NCI-H2107 (cell line): ENCODE measurements around the gene RHOXF1.
"Not testable (repeated sequence)": the region's sequence is repeated elsewhere in the genome, so short reads cannot be mapped to it uniquely, and the experiment has no call there.

ENCODE experiments used
- DNase-seq: peaks from one replicate; lab custom pipeline; 2025; lab: John Stamatoyannopoulos, UW

Gene RHOXF1

DNA sequence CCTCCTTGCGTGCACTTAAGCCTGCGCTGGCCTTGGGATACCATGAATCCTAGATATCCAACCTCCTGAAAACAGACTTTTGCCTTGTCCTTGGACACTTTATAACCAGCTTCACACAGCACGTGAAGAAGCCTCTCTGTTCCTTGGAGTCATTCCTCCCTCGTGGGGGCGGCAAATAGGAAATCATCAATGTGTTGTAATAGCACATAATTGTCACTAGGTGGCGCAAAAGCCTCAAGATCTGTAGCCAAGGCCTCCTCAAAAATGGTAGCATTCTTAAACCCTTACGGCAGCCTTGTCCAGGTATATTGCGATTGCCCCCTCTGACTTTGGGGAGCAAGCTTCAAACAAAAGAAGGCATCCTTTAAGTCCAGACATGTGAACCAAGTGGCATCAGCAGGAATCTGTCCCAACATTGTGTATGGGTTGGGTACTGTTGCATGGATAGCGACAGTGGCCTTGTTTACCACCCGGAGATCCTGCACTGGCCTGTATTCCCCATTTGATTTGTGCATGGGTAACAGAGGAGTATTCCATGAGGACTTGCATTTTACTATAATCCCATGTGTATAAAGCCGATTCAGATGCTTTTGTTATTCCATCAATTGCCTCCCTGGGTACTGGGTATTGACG lies 30.0 kb downstream of the RHOXF1 start:
- DNase-seq = not testable (repeated sequence)

DNA sequence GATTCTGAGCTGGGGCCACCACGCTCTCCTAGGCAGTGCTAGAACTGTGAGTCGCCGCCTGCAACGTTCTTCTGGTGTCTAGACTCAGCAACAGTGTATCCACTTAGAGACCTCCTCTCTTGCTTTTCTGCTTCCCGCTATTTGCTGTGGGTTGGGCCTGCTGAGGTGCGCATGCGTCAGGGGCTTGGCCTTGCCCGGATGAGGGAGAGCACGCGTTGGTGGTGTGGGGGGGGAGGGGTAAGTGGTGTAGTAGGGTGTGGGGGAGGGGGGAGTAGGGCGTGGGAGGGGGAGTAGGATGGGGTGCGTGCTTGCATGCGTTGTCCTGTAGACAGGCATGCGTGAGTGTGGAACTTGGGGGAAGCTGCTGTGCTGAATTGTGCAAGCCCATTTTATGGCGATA lies 38.1 kb downstream of the RHOXF1 start, which contains the start of gene RHOXF2B:
TSS of gene RHOXF2B (minus strand) at position 101 of the 400 bp plus-strand sequence. CDS start 138 bp downstream, outside the sequence.
- not testable (repeated sequence) for DNase-seq

DNA sequence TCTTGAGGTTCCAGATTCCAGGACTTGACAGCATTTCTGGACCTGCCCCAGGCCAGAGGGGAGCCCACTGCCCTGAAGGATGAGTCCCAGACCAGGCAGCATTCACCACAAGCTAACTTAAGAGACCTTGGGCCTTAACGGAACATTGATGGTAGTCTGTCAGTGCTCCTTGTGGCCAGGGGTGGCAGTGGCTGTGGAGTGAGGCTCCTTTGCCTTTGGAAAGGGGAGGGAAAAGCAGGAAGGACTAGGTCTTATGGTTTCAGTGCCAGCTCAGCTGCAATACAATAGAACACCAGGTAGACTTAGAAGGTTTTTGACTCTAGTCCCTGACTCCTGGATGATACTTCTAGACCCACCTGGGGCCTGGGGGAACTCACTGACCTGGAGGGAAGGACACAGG lies 49.5 kb downstream of the RHOXF1 start:
- DNase-seq = not testable (repeated sequence)
